Esophagus muscularis mucosa (tissue), 3 donors: ENCODE measurements around the gene TRAPPC10.
"Not testable (repeated sequence)": the region's sequence is repeated elsewhere in the genome, so short reads cannot be mapped to it uniquely, and the experiment has no call there.

Experiments
- POLR2A ChIP-seq: fragments of 450-650 bp; IDR thresholded peaks from one replicate; pipeline ENCODE4 v1.6.1; 2017; ENCODE audit warnings: antibody characterized with exemption, moderate library complexity, mild to moderate bottlenecking, low read depth
- POLR2AphosphoS5 ChIP-seq, 2 donors: sonication (generic); formaldehyde crosslinking; IDR thresholded peaks; one replicate each; pipeline ENCODE4 v1.6.1; 2017; ENCODE audit warnings: antibody characterized with exemption in 2 of 2
- TF ChIP-seq, protein P1 (sequence below), 3 experiments: fragments of 200-600 bp in 2 of 3; fragments of 450-650 bp in 1 of 3; sonication (generic) in 2 of 3; IDR thresholded peaks; one replicate each; pipeline ENCODE4 v1.5.1; 2017 to 2019; ENCODE audit warnings: antibody characterized with exemption in 3 of 3, mild to moderate bottlenecking in 2 of 3, moderate library complexity in 1 of 3

DNA sequence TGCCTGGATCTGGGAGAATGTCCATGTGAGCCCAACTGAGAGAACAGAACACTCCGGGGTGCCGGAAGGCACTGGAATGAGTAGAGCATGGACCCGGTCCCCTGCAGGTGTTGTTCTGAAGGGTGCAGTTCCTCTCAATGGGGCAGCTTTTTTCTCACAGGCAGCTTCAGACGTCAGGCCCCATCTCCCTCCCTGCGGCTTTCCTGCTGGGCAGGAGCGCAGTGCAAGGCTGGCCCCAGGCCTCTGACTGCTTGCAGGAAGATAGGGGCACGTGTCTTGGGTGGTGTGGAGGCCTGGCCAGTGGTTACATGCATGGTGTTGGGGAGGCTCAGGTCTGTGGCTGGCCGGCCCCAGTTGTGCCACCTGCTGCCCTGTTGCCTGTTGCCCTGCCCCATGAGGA, 131.9 kb downstream of the TRAPPC10 start:
- TF ChIP-seq, protein P1, sequence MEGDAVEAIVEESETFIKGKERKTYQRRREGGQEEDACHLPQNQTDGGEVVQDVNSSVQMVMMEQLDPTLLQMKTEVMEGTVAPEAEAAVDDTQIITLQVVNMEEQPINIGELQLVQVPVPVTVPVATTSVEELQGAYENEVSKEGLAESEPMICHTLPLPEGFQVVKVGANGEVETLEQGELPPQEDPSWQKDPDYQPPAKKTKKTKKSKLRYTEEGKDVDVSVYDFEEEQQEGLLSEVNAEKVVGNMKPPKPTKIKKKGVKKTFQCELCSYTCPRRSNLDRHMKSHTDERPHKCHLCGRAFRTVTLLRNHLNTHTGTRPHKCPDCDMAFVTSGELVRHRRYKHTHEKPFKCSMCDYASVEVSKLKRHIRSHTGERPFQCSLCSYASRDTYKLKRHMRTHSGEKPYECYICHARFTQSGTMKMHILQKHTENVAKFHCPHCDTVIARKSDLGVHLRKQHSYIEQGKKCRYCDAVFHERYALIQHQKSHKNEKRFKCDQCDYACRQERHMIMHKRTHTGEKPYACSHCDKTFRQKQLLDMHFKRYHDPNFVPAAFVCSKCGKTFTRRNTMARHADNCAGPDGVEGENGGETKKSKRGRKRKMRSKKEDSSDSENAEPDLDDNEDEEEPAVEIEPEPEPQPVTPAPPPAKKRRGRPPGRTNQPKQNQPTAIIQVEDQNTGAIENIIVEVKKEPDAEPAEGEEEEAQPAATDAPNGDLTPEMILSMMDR (IDR thresholded peaks at IDR 0.05), result not testable (repeated sequence)
- not testable (repeated sequence) for TF ChIP-seq POLR2A; POLR2AphosphoS5 (IDR thresholded peaks at IDR 0.05)
